ENCODE results near the gene CSNK2A3.

Gene CSNK2A3

GRCh38 chr11:11370962-11371303 lies 17.9 kb upstream of the CSNK2A3 start:
- Histone ChIP-seq H3K27ac (ENCODE audit: low read length) (no peak overlapping the region), H3K4me1 (ENCODE audit: insufficient read depth, low read length) (no peaks in the 10 kb centered on the region), H3K36me3 (ENCODE audit: insufficient read depth, low read length) (no peaks in the 10 kb centered on the region), H3K27me3 (ENCODE audit: insufficient read depth, low read length, poor library complexity) (peaks cover 7% of the 10 kb centered on the region), H2AFZ (ENCODE audit: low read depth, low read length) (no peak overlapping the region), H3K4me3 (ENCODE audit: low read depth in 1 of 2, low read length in 2 of 2) (no peak overlapping the region), H3K79me2 (ENCODE audit: insufficient read depth, low read length) (no peaks in the 10 kb centered on the region), H4K20me1 (ENCODE audit: insufficient read depth, low read length) (no peaks in the 10 kb centered on the region), H3K9me3 (ENCODE audit: insufficient read depth, low read length, severe bottlenecking) (no peaks in the 10 kb centered on the region), H3K9ac (ENCODE audit: low read depth, low read length) (no peak overlapping the region), H3K4me2 (ENCODE audit: insufficient read depth, low read length) (no peak overlapping the region)
- DNase-seq: no peak
- no peak for ATAC-seq (ENCODE audit: insufficient read depth, low read depth)
- TF ChIP-seq CTCF (IDR thresholded peaks at IDR 0.05; ENCODE audit: borderline replicate concordance, extremely low read depth, low read length, poor library complexity, severe bottlenecking): no peak
- TF ChIP-seq EZH2 (IDR thresholded peaks at IDR 0.05; ENCODE audit: borderline replicate concordance, low read depth, low read length, severe bottlenecking): no peak

- DNase-seq: no peak
- no peak overlapping the region for H3K4me3 ChIP-seq (ENCODE audit: low read depth in 1 of 2, low read length in 2 of 2)
- H3K4me2 ChIP-seq (ENCODE audit: insufficient read depth, low read length): no peak overlapping the region
- H4K20me1 ChIP-seq (ENCODE audit: insufficient read depth, low read length): no peaks in the 10 kb centered on the region
- peaks cover 7% of the 10 kb centered on the region for H3K27me3 ChIP-seq (ENCODE audit: insufficient read depth, low read length, poor library complexity)
- ATAC-seq (ENCODE audit: insufficient read depth, low read depth): no peak
- H2AFZ ChIP-seq (ENCODE audit: low read depth, low read length): no peak overlapping the region
- no peaks in the 10 kb centered on the region for H3K9me3 ChIP-seq (ENCODE audit: insufficient read depth, low read length, severe bottlenecking)
- H3K27ac ChIP-seq (ENCODE audit: low read length): no peak overlapping the region
- TF ChIP-seq CTCF (IDR thresholded peaks at IDR 0.05; ENCODE audit: borderline replicate concordance, extremely low read depth, low read length, poor library complexity, severe bottlenecking) (no peak), EZH2 (IDR thresholded peaks at IDR 0.05; ENCODE audit: borderline replicate concordance, low read depth, low read length, severe bottlenecking) (no peak)
- H3K9ac ChIP-seq (ENCODE audit: low read depth, low read length): no peak overlapping the region
- no peaks in the 10 kb centered on the region for H3K36me3 ChIP-seq (ENCODE audit: insufficient read depth, low read length)
- no peaks in the 10 kb centered on the region for H3K79me2 ChIP-seq (ENCODE audit: insufficient read depth, low read length)
- no peaks in the 10 kb centered on the region for H3K4me1 ChIP-seq (ENCODE audit: insufficient read depth, low read length)
Observed at GRCh38 chr11:11370255-11370961, 17.4 kb upstream of the CSNK2A3 start.

GRCh38 chr11:11366793-11367192 lies 13.7 kb upstream of the CSNK2A3 start:
- TF ChIP-seq EZH2 (IDR thresholded peaks at IDR 0.05; ENCODE audit: borderline replicate concordance, low read depth, low read length, severe bottlenecking): no peak
- Histone ChIP-seq H2AFZ (ENCODE audit: low read depth, low read length) (no peak overlapping the region), H3K4me2 (ENCODE audit: insufficient read depth, low read length) (no peak overlapping the region), H3K79me2 (ENCODE audit: insufficient read depth, low read length) (no peaks in the 10 kb centered on the region), H3K9ac (ENCODE audit: low read depth, low read length) (no peak overlapping the region), H4K20me1 (ENCODE audit: insufficient read depth, low read length) (no peaks in the 10 kb centered on the region), H3K36me3 (ENCODE audit: insufficient read depth, low read length) (no peaks in the 10 kb centered on the region), H3K4me3 (ENCODE audit: low read depth in 1 of 2, low read length in 2 of 2) (no peak overlapping the region), H3K27ac (ENCODE audit: low read length) (no peak overlapping the region), H3K9me3 (ENCODE audit: insufficient read depth, low read length, severe bottlenecking) (no peaks in the 10 kb centered on the region), H3K27me3 (ENCODE audit: insufficient read depth, low read length, poor library complexity) (peaks cover 2% of the 10 kb centered on the region), H3K4me1 (ENCODE audit: insufficient read depth, low read length) (no peaks in the 10 kb centered on the region)
- DNase-seq (no peak), ATAC-seq (ENCODE audit: insufficient read depth, low read depth) (no peak)

GRCh38 chr11:11363674-11364073 lies 10.6 kb upstream of the CSNK2A3 start:
- Histone ChIP-seq H3K27me3 (ENCODE audit: insufficient read depth, low read length, poor library complexity) (peaks cover 3% of the 10 kb centered on the region), H3K27ac (ENCODE audit: low read length) (no peak overlapping the region), H3K36me3 (ENCODE audit: insufficient read depth, low read length) (no peaks in the 10 kb centered on the region), H3K4me2 (ENCODE audit: insufficient read depth, low read length) (no peak overlapping the region), H3K79me2 (ENCODE audit: insufficient read depth, low read length) (no peaks in the 10 kb centered on the region), H3K9me3 (ENCODE audit: insufficient read depth, low read length, severe bottlenecking) (no peaks in the 10 kb centered on the region), H3K4me3 (ENCODE audit: low read depth in 1 of 2, low read length in 2 of 2) (no peak overlapping the region), H3K9ac (ENCODE audit: low read depth, low read length) (no peak overlapping the region), H2AFZ (ENCODE audit: low read depth, low read length) (no peak overlapping the region), H4K20me1 (ENCODE audit: insufficient read depth, low read length) (no peaks in the 10 kb centered on the region), H3K4me1 (ENCODE audit: insufficient read depth, low read length) (no peaks in the 10 kb centered on the region)
- DNase-seq: no peak
- TF ChIP-seq CTCF (IDR thresholded peaks at IDR 0.05; ENCODE audit: borderline replicate concordance, extremely low read depth, low read length, poor library complexity, severe bottlenecking) (no peak), EZH2 (IDR thresholded peaks at IDR 0.05; ENCODE audit: borderline replicate concordance, low read depth, low read length, severe bottlenecking) (no peak)
- no peak for ATAC-seq (ENCODE audit: insufficient read depth, low read depth)

Data from DND-41 (cell line).